ENCODE data around the gene ELOVL4.

Gene ELOVL4

GRCh38 chr6:79909517-79909916, 37.8 kb downstream of the ELOVL4 start:
- DNase-seq, result no peak

DNA sequence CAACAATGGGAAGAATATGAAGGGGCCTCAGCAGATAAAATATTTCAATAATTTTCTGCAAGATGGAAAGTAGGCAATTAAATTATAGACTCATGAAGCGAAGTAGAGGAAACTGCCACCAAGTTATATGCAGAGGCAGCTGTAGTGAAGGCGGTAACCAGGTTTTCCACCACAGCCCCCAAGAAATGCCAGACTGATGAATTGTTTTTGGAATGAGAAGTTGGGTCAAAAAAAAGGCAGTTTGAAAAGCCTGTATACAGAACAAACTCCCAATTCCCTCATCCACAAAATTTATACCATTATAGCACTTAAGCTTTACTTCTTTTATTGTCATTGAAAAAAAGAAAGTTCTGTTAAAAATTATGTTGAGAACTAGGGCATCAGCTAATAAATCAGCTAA, 45.3 kb downstream of the ELOVL4 start:
- no peak for DNase-seq

DNA sequence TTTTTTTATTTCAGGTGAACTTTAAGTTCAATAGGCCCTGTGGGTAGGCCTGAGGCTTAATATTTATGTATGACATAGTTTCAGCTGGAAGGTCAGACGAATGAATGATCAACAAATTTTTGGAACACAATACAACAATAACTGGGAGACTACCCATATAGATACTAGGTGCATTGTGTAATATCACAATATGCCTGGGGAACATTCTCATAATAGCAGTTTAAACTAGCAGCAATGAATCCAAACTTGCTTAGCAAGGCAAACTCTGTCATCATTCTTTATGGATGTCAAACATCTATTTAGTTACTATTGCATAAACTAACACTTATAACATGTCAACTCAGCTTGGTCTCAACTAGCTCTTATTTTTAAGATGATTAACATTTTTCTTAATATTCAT, 49.3 kb downstream of the ELOVL4 start:
- DNase-seq, result no peak

DNA sequence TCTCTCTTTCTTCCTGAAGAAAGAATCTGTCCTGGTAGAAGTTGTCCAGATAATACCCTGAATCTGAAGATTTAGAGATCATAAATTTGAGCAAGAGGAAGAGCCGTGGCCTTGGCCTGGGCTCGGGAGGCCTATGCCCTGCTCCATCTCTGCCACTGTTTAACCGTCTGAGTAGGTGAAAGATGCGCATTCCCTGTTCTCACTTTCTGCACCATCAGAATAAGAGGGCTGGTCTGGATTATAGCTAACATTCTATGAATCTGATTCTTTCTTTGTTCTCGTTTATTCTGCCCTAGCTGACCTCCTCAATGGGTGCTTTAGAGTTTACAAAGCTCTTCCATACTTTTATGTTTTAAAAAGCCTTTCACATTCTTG, 51.3 kb downstream of the ELOVL4 start:
- no peak for DNase-seq

GRCh38 chr6:79895382-79896074, 51.8 kb downstream of the ELOVL4 start:
- DNase-seq, result no peak

- DNase-seq, result peak; percentile 26
These were observed 52.4 kb downstream of the ELOVL4 start for GRCh38 chr6:79894939-79895338.

DNA sequence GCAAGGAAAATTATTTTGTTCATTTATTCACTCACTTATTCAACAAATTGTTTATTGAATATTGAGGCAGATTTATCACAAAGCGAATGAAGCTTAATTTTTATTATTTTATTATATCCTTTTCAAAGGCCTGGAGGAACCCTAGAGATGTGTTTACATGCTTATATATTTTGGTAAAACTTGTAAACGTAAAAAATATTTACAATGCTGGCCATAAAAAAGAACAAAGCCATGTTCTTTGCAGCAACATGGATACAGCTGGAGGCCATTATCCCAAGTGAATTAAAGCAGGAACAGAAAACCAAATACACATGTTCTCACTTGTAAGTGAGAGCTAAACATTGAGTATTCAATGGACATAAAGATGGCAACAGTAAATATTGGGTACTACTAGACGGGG, 58.8 kb downstream of the ELOVL4 start:
- DNase-seq, result no peak

- DNase-seq, result peak; percentile 11
These were observed 69.1 kb downstream of the ELOVL4 start for GRCh38 chr6:79878142-79878748.

- DNase-seq, result no peak
These were observed 72.7 kb downstream of the ELOVL4 start for GRCh38 chr6:79874531-79875134.

DNA sequence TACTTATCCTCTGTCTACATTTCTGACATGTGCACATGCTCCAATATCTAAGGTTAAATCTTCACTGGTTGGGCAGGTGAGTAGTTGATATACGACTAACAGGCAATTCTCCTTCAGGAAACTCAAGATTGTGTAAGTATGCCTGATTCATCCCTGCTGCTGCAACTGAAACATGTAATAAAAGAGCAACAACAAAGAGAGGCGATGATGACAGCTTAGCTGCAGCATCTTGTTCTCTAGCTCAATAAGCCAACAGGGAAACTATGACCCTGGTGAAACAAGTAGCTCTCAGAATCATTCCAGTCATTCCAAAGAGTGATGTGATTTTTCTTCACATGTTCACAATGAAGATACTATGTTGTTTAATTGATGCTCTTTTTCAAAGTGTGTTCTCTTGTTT, 74.4 kb downstream of the ELOVL4 start:
- DNase-seq, result no peak

- DNase-seq, result no peak
These were observed 75.0 kb downstream of the ELOVL4 start for GRCh38 chr6:79872303-79872702.

DNA sequence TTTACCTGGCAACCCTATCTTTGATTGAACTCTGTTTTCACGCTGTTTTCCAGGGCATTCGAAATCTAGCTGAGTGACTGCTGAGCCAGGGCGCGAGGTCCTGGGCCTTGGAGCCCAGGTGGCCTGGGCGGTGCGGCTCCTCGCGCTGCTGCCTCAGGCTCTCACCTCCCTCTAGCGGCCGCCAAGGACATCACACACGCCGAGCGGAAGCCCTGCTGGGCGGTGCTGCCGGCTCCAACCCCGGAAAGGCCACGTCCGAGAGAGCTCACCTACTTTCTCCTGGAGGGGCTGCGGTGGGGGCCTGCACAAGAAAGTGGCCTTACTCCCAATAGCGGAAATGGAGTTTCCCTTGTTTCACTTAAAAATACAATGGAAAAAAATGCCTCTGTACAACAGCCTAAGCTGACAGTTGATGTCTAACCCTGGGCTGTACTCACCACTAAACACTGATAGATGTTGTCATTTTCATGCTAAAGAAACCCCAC, 77.7 kb downstream of the ELOVL4 start:
- peak; percentile 86 for DNase-seq

GRCh38 chr6:79869184-79869583, 78.2 kb downstream of the ELOVL4 start:
- DNase-seq, result no peak

- peak; percentile 90 for DNase-seq
These were observed 79.1 kb downstream of the ELOVL4 start for GRCh38 chr6:79868098-79868722.

All from NCI-H1105 treated with DMSO at 0.1 percent for 48 hours (cell line).